K562 treated with DMSO at 1 percent for 12 hours (cell line): ENCODE data around the gene CCDC92. TPM values are rescaled to one million over a fixed set of nuclear protein-coding genes. Genes with fewer than 3 reads are reported as not detected.

Experiments
- total RNA-seq: library from RNA; unstranded; fragments of 300-600 nt; gene quantifications from 2 replicates; pipeline ENCODE4 v1.2.3, GENCODE V29; 2022; ENCODE audit not compliant: insufficient read depth

CCDC92 gene
- 18.1 and 24.5 TPM in 2 replicates for total RNA-seq

DNA sequence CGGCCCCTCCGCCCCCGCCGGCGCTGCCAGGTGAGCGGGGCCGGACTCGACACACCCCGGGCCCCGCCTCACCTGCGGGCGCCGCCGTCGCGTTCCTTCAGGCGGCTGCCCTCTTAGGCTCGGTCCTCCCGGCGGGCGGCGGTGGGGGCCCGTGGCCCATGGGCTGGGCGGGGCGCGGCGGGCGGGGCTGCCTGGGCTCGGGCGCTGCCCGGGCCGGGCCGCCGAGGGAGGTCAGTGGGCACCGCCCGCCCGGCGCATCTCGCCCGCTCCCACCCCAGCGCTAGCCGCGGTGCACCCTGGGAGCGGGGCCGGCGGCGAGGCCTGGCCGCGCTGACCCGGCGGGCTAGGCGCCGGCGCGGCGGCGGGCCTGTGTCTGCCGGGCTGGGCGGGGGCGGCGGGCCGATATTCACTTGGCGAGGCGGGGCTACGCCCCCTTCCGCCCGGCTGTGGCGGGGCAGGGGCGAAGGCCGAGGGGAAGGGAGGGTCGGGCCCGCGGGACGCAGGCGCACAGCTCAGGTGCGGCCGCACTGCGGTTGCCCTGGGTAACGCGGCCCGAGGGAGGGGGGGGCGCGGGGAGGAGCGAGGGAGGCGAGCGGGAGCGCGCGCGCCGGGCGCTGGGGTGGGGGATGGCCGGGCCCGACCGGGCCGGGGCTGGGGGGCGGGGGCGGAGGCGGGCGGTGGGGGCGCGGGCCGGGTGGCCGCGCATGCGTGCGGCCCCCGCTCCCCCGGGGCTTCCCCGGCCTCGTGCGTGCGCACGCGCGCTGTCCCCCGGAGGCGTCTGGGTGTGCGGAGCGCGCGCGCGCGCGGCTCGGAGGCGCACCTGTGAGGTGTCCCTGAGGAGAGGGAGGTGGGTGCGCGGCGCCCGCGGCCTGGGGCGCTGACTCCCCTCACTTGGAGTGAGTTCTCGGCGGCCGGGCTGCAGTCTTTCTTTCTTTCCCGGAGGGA lies at the start of gene CCDC92, which contains the start of gene ZNF664:
TSS of gene CCDC92 (minus strand) at position 375 of the 945 bp plus-strand sequence. CDS start 28,526 bp downstream, outside the sequence.
TSS of gene ZNF664 (plus strand) at position 759 of the 945 bp plus-strand sequence. CDS start 38,930 bp downstream, outside the sequence.

Other genes with a start within 250 kb of the CCDC92 start
- gene DNAH10, start 210.5 kb downstream of the CCDC92 start, total RNA-seq = 0.44 and 0.50 TPM in 2 replicates
- gene ZNF664, start 384 bp upstream of the CCDC92 start, total RNA-seq = 15.6 and 61.3 TPM in 2 replicates